GM15510 (cell line): ENCODE measurements around the gene KRTCAP2.

Experiments used
- POLR2A ChIP-seq: IDR thresholded peaks from 3 replicates; pipeline ENCODE4 v1.6.1; 2011; ENCODE audit warnings: borderline replicate concordance; ENCODE audit not compliant: insufficient read length; ENCODE audit errors: extremely low read depth

KRTCAP2 gene

DNA sequence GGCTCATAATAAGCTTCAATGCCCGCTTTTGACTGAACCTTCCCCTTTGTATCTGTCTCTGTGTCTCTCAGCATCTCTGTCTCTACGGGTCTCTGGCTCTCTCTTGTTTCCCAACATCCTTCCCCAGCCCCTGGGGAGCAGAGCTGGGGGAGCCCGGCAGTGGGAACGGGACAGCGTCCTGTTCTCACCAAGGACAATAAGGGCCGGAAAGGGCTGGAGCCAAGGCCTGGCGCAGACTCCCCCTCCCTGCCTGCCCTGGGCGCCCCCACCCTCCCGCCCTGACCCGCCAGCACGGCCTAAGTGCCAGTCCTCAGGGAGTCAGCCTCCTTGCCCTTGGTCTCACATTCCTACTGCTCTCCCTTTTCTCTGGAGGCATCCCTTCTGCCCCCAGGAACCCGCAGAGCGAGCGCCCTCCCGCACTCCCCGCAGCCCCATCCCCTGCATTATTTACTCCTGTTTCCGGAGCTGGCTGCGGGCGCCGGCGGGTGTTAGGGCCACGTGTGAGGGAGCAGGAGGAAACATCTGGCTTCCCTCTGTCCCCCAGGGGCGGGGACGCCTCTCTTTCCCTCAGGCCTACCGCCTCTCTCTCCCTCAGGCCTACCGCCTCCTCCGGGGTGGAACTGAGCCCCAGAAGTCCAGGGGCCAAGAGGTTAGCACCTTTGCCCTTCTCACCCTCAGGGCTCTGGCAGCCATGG is 6.5 kb downstream of the KRTCAP2 start:
- TF ChIP-seq POLR2A: no peak

DNA sequence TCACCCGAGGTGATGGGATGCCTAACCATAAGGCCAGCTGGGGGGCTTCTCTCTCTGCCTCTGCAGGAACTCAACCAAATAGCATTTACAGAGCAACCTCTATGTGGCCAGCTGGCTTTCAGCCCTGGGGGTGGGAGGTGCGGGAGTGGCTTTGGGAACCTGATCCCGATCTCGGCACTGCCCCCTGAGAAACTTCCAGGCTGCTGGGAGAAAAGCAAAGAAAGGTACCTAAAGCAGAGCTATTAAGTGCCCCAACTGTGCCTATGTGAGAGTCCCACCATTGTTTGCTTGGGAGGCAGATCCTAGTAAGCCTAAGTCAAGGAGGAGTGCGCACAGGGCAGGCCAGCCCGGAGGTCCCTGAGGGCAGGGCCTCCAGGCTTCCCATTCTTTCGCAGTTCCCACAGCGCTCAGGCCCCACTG is 7.0 kb downstream of the KRTCAP2 start:
- TF ChIP-seq POLR2A: no peak

DNA sequence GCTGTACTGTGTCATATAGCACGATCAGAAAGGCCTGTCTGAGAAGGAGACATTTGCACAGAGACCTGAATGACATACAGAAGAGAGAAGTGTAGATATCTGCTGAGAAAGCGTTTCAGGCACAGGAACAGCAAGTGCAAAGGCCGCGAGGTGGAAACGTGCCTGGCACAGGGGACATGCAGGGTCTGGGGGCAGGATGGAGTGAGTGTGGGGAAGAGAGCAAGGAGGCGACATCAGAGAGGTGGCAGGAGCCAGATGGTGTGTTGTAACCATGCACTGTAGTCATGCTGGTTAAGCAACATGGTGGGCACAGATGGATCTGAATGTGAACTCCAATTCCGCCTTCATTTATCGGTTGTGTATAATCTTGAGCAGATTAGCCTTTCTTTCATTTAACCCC is 13.0 kb downstream of the KRTCAP2 start:
- no peak for TF ChIP-seq POLR2A

DNA sequence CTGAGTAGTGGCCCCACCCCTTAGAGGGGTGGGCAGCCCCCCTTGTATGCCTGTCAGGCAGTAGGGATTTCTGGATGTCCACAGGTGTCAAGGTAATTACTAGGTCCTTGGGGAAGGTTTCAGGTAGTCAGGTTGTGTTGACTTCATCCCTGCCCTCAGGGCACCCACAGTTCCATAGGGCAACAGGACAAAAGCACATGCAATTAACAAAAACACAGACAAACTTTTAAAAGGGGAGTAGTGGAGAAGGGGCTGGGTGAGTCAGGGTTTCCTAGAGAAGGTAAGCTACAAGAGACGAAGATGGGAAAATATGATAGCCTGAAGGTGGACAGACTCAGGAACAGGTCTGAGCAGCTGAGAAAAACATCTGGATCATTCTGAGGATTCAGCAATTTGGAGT is 14.1 kb downstream of the KRTCAP2 start:
- no peak for TF ChIP-seq POLR2A

DNA sequence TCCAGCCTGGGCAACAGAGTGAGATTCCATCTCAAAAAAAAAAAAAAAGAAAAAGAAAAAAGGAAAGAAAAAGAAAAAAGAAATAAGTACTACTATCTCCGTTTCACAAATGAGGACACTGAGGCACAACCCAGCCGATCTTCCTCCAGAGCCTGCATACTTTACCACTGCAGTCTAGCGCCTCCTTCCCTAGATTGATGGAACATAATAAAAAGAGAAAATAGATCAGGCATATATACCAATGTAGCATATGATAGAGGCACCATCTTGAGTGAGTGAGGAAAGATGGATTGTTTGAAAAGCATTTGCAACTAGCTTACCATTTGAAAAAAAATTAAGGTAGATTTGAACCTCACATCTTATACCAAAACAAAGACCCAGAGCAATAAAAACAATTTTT is 27.6 kb downstream of the KRTCAP2 start:
- TF ChIP-seq POLR2A: no peak

DNA sequence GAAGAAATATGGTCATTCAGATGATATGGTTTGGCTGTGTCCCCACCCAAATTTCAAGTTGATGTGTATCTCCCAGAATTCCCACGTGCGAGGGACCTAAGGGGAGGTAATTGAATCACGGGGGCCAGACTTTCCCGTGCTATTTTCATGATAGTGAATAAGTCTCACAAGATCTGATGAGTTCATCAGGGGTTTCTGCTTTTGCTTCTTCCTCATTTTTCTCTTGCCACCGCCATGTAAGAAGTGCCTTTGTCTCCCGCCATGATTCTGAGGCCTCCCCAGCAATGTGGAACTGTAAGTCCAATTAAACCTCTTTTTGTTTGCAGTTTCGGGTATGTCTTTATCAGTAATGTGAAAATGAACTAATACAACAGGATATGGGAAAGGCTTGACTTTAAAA is 31.4 kb downstream of the KRTCAP2 start:
- no peak for TF ChIP-seq POLR2A

DNA sequence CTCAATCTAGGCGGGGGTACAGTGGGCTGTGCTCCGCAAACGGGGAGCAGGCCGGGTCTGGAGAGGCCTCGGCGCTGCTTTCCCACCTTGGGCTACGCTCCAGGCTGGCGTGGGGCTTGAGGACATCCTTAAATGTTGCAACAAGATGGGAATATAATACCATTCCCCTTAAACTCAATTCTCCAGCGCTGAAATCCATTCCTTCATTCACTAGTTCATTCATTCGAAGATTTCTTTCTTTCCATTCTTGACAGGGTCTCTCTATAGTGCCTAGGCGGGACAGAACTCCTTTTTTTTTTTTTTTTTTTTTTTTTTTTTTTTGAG is 32.5 kb downstream of the KRTCAP2 start:
- no peak for TF ChIP-seq POLR2A

DNA sequence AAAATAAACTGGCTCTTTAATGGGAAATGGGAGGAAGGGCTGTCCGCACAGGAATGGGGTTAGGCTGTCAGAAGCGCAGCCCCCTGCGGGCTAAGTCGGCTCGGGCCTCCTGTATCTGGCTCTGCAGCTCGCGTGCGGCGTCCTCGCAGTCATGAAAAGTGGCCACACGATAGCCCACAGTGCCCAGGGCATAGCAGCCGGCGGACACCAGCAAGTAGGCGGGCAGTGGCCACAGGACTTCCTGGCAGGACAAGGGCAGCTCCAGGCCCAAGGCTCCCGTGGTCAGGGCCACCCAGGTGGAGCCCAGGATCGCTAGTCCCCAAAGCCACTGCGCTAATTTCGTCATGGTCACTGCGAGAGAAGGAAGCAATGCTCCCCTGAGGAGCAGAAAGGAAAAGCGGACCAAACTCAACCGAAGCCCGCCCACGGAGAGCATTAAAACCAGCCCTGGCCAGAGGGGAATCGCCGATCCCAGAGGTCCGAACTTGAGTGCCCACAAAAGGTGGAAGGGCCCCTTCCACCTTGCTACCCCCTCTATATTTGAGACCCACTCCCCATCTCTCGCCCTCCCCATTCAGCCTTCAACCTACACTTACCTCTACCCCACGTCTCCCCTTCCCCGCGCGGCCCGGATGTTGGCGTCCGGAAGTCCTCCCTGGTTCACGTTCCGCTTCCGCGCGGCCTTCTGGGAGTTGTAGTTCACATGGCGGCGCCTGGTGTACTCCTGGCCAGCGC is 33.0 kb downstream of the KRTCAP2 start, which contains the start of gene DPM3:
DPM3 (minus strand) TSS at position 637 of the 735 bp plus-strand sequence; CDS start at position 346, 291 bp downstream.
- TF ChIP-seq POLR2A: peak; percentile 75

DNA sequence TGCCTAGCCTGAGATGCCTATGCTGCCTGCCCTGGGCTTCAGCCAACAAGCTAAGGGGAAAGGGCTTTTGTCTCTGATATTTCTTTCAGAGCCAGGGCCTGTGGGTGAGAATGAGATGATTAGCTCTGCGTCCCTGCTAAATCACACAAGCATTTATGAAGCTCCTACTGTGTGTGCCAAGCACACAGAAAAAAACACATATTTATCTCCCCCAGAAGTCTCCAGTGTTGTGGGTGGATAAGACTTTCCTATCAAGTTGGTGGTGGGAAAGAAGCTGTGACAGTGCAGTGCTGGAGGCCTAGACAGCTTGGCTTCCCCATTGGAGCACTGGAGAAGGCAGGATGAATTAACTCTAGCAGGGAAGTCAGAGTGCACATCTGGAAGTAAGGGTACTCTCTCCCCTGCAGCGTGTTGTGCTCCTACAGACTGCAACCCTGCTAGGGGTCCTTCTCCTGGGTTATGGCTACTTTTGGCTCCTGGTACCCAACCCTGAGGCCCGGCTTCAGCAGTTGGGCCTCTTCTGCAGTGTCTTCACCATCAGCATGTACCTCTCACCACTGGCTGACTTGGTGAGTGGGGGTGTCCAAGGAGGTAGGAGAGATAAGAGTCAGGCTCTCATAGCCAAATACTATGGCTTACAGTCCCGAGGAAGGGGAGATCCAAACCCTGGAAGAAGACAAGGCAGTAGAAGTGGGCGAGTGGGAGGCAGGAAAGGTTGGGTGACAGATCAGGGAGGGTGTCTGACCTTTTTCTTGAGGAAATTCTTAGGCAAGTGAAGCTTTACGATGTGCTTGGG is 35.8 kb downstream of the KRTCAP2 start:
- TF ChIP-seq POLR2A: no peak

DNA sequence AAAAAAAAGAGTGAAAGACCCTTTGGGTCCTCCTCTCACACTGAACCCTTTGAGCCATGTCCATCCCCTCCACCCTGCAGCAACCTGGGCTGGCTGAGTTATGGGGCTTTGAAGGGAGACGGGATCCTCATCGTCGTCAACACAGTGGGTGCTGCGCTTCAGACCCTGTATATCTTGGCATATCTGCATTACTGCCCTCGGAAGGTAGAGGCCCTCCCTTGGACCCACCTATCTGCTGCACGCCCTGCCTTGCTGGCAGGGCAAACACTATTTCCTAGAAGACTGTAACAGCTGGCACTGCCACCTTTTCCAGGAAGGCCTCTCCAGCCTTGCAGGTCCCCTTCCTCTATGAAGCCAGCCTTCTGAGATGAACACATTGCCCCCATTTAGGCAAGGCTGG is 36.4 kb downstream of the KRTCAP2 start:
- TF ChIP-seq POLR2A: no peak

DNA sequence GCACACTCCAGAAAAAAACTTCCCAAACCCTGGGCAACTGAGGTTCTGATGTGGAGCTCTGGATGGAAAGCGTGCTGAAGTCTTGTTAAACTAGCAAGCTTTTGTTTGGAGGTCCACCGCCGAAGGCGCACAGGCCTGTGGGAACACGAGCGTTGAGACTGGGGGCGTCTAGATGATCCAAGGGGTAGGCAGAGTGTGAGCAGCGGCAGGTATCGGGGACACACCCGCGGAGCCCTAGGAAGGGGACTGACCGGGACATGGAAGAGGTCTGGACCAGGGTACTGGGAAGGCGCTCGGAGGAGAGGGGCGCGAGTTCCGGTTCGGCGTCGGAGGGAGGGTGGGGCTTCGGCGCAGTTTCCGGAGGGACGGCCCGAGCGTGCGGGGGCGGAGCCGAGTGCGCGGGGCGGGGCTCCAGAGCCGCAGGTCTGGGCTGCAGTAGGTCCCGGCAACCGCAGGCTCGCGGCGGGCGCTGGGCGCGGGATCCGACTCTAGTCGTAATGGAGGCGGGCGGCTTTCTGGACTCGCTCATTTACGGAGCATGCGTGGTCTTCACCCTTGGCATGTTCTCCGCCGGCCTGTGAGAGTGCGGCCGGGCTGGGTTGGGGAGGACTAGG is 37.6 kb downstream of the KRTCAP2 start, which contains the start of gene SLC50A1:
SLC50A1 (plus strand) TSS at position 438 of the 614 bp plus-strand sequence; CDS start at position 498, 60 bp downstream.
- peak; percentile 96 for TF ChIP-seq POLR2A

DNA sequence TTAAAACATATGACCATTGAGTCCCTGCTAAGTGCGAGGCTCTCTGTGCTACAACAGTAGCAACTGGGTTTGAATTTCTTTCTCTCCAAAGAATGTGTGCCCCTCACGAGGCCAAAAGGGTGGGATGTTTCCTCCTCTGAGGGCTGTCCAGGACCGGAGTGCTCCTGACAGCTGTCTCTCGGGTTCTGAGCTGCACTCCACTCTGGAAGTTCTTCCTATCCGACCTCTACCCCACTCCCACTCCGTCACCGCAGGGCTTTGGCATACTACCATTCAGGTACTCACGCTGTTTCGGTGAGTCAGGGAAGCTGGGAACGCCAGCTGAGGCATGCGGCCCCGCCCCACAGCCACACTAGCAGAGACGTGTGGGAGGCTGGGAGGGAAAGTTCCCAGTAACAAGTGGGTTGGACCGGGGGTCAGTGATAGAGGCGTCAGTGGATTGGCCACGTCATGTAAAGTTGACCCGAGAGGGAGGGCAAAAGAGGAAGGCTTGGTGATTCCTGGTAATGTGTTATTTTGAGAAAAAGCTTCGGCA is 38.2 kb downstream of the KRTCAP2 start:
- no peak for TF ChIP-seq POLR2A

DNA sequence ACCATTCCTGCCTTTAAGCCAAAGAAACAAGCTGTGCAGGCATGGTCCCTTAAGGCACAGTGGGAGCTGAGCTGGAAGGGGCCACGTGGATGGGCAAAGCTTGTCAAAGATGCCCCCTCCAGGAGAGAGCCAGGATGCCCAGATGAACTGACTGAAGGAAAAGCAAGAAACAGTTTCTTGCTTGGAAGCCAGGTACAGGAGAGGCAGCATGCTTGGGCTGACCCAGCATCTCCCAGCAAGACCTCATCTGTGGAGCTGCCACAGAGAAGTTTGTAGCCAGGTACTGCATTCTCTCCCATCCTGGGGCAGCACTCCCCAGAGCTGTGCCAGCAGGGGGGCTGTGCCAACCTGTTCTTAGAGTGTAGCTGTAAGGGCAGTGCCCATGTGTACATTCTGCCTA is 38.8 kb downstream of the KRTCAP2 start:
- TF ChIP-seq POLR2A: no peak

DNA sequence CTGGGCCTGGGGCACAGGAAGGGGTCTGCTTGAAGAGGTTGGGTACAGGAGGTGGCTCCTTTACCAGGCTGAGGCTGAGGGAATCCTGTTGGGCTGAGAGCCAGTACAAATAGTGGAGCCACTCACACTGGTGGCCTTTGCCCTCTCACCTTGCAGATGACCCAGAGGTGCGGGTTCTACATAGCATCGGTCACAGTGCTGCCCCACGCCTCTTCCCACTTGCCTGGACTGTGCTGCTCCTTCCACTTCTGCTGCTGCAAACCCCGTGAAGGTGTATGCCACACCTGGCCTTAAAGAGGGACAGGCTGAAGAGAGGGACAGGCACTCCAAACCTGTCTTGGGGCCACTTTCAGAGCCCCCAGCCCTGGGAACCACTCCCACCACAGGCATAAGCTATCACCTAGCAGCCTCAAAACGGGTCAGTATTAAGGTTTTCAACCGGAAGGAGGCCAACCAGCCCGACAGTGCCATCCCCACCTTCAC is 39.3 kb downstream of the KRTCAP2 start:
- TF ChIP-seq POLR2A: no peak

DNA sequence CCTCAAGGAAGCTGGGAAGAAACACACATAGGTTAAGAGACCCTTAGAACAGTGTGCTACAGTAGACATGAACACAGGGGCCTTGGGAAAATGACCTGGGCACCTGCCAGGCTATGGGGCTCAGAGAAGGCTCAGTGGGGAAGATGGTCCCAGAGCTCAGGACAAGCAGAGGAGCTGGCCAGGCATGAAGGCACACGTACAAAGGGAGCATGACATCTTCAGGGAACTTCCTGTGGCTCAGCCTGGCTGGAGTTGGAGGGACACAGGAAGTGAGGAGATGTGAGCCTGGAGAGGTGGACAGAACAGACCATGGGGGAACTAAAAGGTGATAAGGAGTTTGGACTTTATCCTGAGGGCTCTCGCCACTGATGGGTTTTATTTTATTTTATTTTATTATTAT is 41.2 kb downstream of the KRTCAP2 start:
- no peak for TF ChIP-seq POLR2A

DNA sequence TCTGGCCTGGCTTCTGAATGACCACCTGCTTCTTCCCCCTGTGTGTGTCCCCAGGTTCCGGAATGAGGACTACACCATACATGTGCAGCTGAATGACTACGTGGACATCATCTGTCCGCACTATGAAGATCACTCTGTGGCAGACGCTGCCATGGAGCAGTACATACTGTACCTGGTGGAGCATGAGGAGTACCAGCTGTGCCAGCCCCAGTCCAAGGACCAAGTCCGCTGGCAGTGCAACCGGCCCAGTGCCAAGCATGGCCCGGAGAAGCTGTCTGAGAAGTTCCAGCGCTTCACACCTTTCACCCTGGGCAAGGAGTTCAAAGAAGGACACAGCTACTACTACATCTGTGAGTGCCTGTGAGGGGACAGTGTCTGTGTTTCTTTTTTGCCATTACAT is 41.8 kb downstream of the KRTCAP2 start:
- TF ChIP-seq POLR2A: no peak
